Gastroesophageal sphincter (tissue), 4 donors: ENCODE measurements around the gene PHRF1. TPM values are rescaled to one million over a fixed set of nuclear protein-coding genes. Genes with fewer than 3 reads are reported as not detected.

Source experiments
- ATAC-seq: fragments of 150-250 bp; one replicate; pipeline ENCODE4 v1.9.1; 2016; ENCODE audit warnings: mild to moderate bottlenecking, moderate library complexity
- H3K27ac ChIP-seq, 4 donors: fragments of 200-600 bp; sonication (generic) in 3 of 4; 1 replicate in 3 of 4; 2 replicates in 1 of 4; pipeline ENCODE4 v1.5.1; 2016 to 2019
- H3K27me3 ChIP-seq: fragments of 200-600 bp; sonication (generic); one replicate; pipeline ENCODE4 v1.5.1; 2019
- H3K36me3 ChIP-seq, 2 donors: fragments of 200-600 bp; sonication (generic); one replicate each; pipeline ENCODE4 v1.5.1; 2019; ENCODE audit warnings: control low read depth in 1 of 2
- H3K4me1 ChIP-seq, 3 donors: fragments of 200-600 bp; sonication (generic); 1 replicate in 2 of 3; 2 replicates in 1 of 3; pipeline ENCODE4 v1.5.1; 2016 to 2019; ENCODE audit warnings: control low read depth in 2 of 3
- H3K4me3 ChIP-seq, 2 donors: fragments of 200-600 bp; sonication (generic); one replicate each; pipeline ENCODE4 v1.5.1; 2019; ENCODE audit warnings: mild to moderate bottlenecking in 1 of 2, moderate library complexity in 1 of 2
- H3K9me3 ChIP-seq, 3 donors: fragments of 200-600 bp; sonication (generic); one replicate each; pipeline ENCODE4 v1.5.1; 2017 to 2019; ENCODE audit warnings: control low read depth in 2 of 3
- EP300 ChIP-seq: sonication (generic); formaldehyde crosslinking; IDR thresholded peaks from one replicate; pipeline ENCODE4 v1.6.1; 2017; ENCODE audit warnings: antibody characterized with exemption, mild to moderate bottlenecking
- POLR2A ChIP-seq, 2 donors: fragments of 450-650 bp; IDR thresholded peaks; one replicate each; pipeline ENCODE4 v1.6.1; 2017; ENCODE audit warnings: antibody characterized with exemption in 2 of 2, mild to moderate bottlenecking in 2 of 2, moderate library complexity in 1 of 2
- POLR2AphosphoS5 ChIP-seq: sonication (generic); formaldehyde crosslinking; IDR thresholded peaks from one replicate; pipeline ENCODE4 v1.6.1; 2017; ENCODE audit warnings: antibody characterized with exemption
- WGBS, 2 donors: methylation state at CpG; one replicate each; pipeline ENCODE4 v1.1.5; 2018; ENCODE audit warnings: low coverage in 1 of 2; 5-methylcytosine and 5-hydroxymethylcytosine counted together
- total RNA-seq, 4 donors: library from RNA; depleted of rRNA; stranded (reverse); fragments of >200 nt; gene quantifications; one replicate each; pipeline ENCODE4 v1.1.0, GENCODE V29; 2016
- TF ChIP-seq, protein P1 (sequence below), 4 experiments: fragments of 200-600 bp in 2 of 4; fragments of 450-650 bp in 2 of 4; sonication (generic) in 1 of 4; IDR thresholded peaks; one replicate each; pipeline ENCODE4 v1.5.1; 2017 to 2019; ENCODE audit warnings: antibody characterized with exemption in 4 of 4, mild to moderate bottlenecking in 2 of 4, moderate library complexity in 2 of 4

The PHRF1 gene
- total RNA-seq, 4 donors from 2014 or later = 18.0 to 28.0 (median 25.1) TPM

DNA sequence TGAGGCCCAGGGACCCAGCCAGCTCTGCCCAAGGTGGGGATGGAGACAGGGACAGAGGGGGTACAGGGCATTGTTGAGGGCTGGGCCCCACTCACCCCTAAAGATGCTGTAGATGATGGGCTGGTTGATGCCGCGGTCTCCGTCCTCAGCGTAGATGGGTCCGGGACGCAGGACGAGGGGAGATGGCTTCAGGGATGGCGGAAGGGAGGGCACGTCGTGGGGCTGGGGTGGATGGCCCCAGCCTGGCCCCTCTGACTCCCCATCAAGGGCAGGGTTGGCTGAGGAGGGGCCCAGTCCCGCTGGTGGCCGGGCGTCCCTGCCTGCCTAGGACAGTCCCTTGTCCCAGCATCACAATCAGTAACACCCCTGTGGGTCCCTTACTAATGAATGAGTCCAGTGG lies 43.9 kb downstream of the PHRF1 start:
- WGBS, 2 donors = 100% methylated on average over 1 of the region's 13 CpGs; no CpG with 5 or more reads in 1 of the 2 donors
- TF ChIP-seq, protein P1, sequence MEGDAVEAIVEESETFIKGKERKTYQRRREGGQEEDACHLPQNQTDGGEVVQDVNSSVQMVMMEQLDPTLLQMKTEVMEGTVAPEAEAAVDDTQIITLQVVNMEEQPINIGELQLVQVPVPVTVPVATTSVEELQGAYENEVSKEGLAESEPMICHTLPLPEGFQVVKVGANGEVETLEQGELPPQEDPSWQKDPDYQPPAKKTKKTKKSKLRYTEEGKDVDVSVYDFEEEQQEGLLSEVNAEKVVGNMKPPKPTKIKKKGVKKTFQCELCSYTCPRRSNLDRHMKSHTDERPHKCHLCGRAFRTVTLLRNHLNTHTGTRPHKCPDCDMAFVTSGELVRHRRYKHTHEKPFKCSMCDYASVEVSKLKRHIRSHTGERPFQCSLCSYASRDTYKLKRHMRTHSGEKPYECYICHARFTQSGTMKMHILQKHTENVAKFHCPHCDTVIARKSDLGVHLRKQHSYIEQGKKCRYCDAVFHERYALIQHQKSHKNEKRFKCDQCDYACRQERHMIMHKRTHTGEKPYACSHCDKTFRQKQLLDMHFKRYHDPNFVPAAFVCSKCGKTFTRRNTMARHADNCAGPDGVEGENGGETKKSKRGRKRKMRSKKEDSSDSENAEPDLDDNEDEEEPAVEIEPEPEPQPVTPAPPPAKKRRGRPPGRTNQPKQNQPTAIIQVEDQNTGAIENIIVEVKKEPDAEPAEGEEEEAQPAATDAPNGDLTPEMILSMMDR (IDR thresholded peaks at IDR 0.05) = no peak
- TF ChIP-seq POLR2A (IDR thresholded peaks at IDR 0.05) (no peak), POLR2AphosphoS5 (no peak), EP300 (no peak)
- Histone ChIP-seq H3K27me3 (peaks cover 12% of the 10 kb centered on the region), H3K9me3 (no peaks in the 10 kb centered on the region), H3K4me3 (no peak overlapping the region), H3K27ac (no peak overlapping the region), H3K4me1 (peaks cover 0 to 14% (median 7%) of the 10 kb centered on the region in 3 donors), H3K36me3 (peaks cover 0 to 57% of the 10 kb centered on the region in 2 donors)
- ATAC-seq = no peak

- peaks cover 0 to 57% of the 10 kb centered on the region in 2 donors for H3K36me3 ChIP-seq
- no peak overlapping the region for H3K4me3 ChIP-seq
- H3K27me3 ChIP-seq = peaks cover 21% of the 10 kb centered on the region
- WGBS, 2 donors = 75 to 81% methylated on average over 12 to 14 of the region's 45 CpGs
- no peak overlapping the region for H3K27ac ChIP-seq
- H3K9me3 ChIP-seq = no peaks in the 10 kb centered on the region
- peaks cover 0 to 13% (median 4%) of the 10 kb centered on the region in 3 donors for H3K4me1 ChIP-seq
- no peak for TF ChIP-seq EP300
- TF ChIP-seq POLR2AphosphoS5 = no peak
- TF ChIP-seq, protein P1 (IDR thresholded peaks at IDR 0.05) = no peak
- no peak for TF ChIP-seq POLR2A (IDR thresholded peaks at IDR 0.05)
- no peak for ATAC-seq
Measured at GRCh38 chr11:620935-621814, 44.9 kb downstream of the PHRF1 start.

DNA sequence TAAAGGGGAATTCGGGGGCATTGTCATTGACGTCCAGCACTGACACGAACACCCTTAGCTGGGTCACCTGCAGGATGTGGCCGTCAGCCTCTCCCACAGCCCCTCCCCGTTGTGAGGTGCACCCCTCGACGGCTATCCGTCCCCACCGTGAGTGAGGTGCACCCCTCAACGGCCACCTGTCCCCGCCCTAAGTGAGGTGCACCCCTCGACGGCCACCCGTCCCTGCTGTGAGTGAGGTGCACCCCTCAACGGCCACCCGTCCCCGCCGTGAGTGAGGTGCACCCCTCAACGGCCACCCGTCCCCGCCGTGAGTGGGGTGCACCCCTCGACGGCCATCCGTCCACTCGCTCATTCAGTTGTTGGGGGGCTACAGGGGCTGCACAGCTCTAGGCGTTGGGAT lies 45.6 kb downstream of the PHRF1 start:
- WGBS, 2 donors = 74% methylated on average over 12 of the region's 27 CpGs; no CpG with 5 or more reads in 1 of the 2 donors
- no peak overlapping the region for H3K4me3 ChIP-seq
- H3K4me1 ChIP-seq = peaks cover 0 to 13% (median 0%) of the 10 kb centered on the region in 3 donors
- H3K9me3 ChIP-seq = no peaks in the 10 kb centered on the region
- H3K27ac ChIP-seq = no peak overlapping the region
- ATAC-seq = no peak
- H3K27me3 ChIP-seq = peaks cover 28% of the 10 kb centered on the region
- peaks cover 0 to 57% of the 10 kb centered on the region in 2 donors for H3K36me3 ChIP-seq
- TF ChIP-seq POLR2A (IDR thresholded peaks at IDR 0.05) (no peak), EP300 (no peak), POLR2AphosphoS5 (no peak)
- TF ChIP-seq, protein P1 (IDR thresholded peaks at IDR 0.05) = no peak

DNA sequence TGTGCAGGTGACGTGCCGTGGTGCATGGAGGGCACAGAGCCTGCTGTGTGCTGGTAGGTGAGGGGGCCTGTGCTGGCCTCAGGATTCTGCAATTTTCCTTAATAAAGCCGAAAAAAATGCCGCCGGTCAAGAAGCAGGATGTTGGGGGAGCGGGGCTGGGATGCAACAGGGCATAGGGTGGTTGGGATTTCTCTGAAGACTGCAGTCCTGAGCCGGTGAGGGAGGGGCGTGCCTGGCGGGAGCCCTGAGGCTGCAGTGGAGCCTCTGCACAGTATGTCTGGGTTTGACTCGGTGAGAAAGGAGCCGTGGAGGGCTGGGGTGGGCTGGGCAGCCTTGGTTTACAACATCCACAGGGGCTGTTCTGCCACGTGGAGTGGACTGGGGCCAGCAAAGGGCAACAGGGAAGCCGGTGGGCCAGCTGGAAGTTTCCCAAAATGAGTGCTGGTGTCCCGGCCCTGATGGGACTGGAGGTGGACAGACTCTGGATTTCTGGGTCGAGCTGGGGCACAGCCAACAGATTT lies 47.1 kb downstream of the PHRF1 start:
- Histone ChIP-seq H3K4me1 (peaks cover 0 to 20% (median 0%) of the 10 kb centered on the region in 3 donors), H3K4me3 (no peak overlapping the region), H3K9me3 (no peaks in the 10 kb centered on the region), H3K27ac (no peak overlapping the region), H3K36me3 (peaks cover 0 to 47% of the 10 kb centered on the region in 2 donors), H3K27me3 (peaks cover 28% of the 10 kb centered on the region)
- TF ChIP-seq, protein P1 (IDR thresholded peaks at IDR 0.05) = no peak
- TF ChIP-seq EP300 (no peak), POLR2AphosphoS5 (no peak), POLR2A (IDR thresholded peaks at IDR 0.05) (no peak)
- WGBS, 2 donors = 77% methylated on average over 13 of the region's 15 CpGs; no CpG with 5 or more reads in 1 of the 2 donors
- ATAC-seq = no peak
